ENCODE measurements around the gene TIMM10.
"Not testable (repeated sequence)": the region's sequence is repeated elsewhere in the genome, so short reads cannot be mapped to it uniquely, and the experiment has no call there.

Gene TIMM10

DNA sequence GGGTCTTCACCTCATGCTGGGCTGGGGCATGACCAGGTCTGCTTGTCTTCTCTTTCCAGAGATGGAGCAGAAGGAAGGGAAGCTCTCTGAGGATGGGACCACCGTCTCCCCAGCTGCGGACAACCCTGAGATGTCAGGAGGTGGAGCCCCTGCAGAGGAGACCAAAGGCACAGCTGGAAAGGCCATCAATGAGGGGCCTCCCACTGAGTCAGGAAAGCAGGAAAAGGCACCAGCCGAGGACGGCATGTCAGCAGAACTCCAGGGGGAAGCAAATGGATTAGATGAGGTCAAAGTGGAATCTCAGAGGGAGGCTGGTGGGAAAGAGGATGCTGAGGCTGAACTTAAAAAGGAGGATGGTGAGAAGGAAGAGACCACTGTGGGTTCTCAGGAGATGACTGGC, 12.0 kb upstream of the TIMM10 start:
- DNase-seq, result no peak

DNA sequence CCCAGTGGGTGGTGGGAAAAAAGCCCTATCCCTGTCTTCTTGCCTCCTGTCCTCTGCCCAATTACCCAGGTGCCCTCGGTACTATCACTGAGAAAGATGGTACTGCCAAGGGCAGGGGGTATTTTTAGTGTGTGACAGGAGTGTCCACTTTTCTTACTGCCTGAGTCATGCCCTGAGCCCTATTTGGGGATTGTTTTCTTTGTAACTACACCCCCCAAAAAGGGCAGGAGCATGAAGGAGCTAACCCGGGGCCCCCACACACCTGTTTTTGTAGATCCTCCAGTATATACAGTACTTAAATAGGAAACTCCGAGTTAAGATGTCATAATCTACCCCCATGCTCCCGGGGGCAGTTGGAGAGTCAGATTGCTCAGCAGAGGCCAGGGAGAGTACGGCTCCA, 10.6 kb upstream of the TIMM10 start:
- no peak for DNase-seq

DNA sequence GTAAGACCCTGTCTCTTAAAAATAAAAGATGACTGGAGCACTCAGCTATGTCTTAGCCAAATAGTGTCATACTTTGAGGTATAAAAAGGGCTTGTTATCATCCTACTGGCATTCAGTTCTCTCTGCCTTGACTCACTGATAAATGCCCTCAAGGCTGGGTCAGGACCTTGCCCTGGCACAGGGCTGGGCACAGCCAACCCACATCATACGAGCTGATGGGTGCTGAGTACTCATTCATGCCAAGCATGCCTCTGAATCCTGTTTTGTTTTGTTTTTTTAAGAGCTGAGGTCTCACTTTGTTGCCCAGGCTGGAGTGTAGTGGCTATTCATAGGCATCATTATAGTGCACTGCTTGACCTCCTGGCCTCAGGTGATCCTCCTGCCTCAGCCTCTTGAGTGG, 8.8 kb upstream of the TIMM10 start:
- no peak for DNase-seq

DNA sequence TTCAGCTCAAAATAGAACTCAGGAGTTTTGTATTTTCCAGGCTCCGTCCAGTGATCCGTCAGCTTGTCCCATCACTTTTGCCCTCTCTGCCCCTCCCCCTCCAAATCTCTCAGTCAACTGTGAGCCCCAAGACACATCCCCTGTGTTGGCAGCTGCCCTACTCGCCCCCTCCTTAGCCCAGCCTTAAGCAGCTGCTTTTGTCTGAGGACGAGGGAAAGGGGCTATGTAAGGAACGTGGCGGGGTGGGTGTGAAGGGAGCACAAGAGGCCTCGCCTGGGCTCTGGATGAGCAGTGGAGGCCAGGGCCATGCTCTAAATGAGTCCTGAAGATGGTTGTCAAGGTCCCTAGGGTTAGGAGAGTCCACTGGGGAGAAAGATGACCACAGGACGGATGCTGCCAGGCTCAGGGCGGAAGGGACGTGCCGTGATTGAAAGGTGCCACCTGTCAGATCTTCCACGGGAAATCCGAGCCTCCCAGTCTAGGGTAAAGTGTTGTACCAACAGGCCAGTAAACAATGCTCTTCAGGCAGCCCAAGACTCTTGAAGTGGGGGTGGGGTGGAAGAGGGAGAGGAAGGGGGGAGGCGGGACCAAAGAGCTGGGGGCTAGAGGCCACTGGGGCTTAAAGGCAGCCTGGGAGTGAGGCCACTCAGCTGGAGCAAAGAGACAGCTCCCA, 6.5 kb upstream of the TIMM10 start, which contains the start of gene SMTNL1:
Gene SMTNL1 (plus strand): TSS at position 649 of the 673 bp plus-strand sequence. CDS start 5,048 bp downstream, outside the sequence.
- no peak for DNase-seq

DNA sequence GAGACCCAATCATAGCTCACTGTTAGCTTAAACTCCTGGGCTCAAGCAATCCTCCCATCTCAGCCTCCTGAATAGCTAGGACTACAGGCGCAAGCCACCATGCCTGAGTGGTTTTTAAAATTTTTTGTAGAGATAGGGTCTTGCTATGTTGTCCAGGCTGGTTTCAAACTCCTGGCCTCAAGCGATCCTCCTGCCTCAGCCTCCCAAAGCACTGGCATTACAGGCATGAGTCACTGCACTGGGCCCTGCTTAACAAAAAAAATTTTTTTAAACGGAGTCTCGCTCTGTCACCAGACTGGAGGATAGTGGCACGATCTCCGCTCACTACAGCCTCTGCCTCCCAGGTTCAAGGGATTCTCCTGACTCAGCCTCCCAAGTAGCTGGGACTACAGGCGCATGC, 3.9 kb upstream of the TIMM10 start:
- not testable (repeated sequence) for DNase-seq

DNA sequence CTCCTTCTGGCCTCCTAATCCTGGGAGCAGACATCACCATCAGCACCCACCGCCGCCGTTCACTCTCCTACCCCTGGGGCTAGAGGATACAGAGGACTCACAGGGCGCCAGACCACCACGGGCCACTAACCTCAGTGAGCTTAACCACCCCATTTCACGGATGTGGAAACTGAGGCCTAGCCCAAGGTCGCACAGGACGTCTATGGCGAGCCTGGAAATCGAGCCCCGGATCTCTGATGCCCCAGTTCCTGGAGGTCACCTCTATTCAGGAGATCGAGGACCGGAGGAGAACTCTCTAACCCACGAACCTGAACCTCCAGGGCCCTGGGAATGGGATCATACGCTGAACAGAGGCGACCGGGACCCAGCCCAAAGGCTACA, 349 bp downstream of the TIMM10 start:
- peak in 2 of 56 donors; percentile 43 to 44 for DNase-seq

DNA sequence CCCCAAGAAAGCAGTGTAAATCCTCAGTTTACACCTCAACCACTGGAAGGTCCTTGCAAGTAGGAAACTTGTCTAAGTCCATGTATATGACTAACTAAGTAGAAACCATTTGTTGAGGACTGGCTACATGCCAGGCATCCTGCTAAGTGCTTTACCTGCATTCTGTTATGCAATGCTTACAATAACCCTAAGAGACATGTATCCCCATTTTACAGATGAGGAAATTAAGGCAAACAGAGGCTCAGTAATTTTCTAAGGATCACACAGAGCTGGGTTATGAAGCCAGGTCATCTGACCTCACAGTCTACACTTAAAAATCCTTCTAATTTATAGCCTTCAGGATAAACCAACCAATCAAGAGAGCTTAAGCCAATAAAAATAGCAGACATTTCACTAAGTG, 1.5 kb downstream of the TIMM10 start:
- DNase-seq, result no peak

DNA sequence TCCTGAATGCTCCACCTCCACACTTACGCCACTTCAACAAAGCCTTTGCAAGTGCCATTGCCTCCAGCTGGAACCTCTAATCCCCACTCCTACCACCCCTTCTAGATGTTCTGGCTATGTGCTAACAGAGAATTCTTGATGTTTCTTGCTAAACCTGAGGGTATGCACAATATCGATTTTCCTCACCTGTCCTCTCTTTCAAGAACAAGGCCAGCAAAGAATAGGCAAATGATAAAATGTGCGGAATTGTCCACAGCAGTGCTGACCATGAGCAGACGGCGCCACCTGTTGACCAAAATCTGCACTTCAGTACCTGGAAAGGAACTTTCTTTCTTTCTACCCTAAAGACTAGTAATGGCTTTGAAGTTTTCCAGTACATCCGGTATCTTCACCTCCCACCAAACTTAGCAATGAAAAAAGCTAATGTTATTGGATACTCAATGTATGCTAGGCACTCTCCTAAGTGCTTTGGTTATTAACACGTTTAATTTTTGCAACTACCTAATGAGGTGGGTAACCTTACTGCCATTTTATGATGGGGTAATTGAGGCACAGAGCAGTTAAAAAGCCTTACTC, 3.4 kb downstream of the TIMM10 start:
- DNase-seq, result peak in 43 of 56 donors; percentile 3 to 79 (median 31)

DNA sequence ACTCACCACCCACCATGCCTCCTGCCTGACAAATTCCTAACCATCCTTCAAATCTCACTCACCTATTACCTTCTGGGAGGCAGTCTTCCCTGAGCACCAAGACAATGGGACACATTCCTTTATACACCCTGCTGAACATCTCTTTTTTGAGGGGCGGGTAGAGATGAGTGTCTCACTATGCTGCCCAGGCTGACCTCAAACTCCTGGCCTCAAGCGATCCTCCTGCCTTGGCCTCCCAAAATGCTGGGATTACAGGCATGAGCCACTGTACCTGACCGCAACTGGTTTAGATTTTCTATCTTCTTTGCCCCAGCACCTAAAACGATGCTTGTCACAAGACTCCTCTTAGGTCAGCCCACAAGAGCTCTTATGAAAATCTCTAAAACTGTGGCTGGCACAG, 7.1 kb downstream of the TIMM10 start:
- no peak for DNase-seq

DNA sequence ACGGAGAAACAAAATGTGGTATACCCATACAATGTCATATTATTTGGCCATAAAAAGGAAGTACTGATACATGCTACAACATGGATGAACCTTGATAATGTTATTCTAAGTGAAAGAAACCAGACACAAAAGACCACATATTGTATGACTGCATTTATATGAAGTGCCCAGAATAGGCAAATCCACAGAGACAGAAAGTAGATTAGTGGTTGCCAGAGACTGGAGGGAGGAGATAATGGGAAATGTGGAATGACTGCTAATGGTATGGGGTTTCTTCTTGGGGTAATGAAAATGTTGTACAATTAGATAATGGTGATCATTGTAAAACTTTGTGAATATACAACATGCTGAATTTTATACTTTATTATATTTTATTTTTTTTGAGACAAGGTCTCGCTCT, 9.4 kb downstream of the TIMM10 start:
- DNase-seq, result no peak

DNA sequence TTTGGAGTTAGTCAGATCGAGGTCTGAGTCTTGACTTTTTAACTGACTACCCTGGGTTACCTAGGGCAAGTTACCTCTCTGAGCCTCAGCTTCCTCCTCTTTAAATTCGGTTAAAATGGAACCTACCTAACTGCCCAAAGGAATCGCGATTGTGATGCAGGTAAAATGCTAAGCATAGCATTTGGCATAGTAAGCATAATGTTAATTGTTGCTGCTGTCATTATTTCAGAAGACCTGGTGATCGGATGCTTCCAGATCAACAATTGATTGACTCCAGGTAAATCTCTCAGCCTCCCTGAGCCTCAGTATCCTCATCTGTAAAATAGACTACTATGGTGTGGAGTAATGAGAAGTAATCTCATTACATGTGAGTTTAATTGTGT, 14.5 kb downstream of the TIMM10 start:
- DNase-seq, result no peak

DNA sequence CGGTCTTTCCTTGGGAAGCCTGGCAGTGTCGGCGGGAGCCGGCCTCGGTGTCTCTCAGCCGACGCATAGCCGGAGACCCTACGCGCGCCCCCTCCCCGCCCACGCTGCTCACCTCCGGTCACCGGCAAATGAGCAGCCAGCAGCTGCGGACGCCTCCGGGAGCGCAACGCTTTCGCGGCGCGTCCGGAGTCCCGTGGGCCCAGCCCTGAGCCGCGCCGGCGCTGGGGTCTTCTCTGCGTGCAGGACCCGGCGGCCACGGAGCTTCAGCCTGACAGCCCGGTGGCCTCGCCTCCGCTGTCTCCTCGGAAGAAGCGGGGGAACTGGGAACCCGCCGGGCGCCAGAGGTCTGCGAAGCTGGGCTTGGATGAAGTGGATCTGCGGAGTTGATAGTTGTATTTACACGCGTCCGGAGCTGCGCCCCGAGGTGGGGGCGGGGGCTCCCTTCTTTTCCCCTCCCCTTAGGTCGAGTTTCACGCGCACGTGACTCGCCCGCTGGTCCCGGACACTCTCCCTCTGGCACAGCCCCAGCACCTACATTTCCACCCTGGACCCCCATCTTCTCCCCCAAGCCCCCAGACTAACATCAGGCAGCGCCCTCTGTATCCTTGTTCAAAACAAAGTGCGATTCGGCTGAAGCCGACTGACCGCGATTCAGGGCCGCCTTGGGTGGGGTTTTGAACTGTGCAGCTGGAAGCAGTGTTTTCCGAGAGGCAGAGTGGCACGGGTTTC, 15.1 kb downstream of the TIMM10 start, which contains the start of gene SLC43A1:
Gene SLC43A1 (minus strand): TSS at position 371 of the 729 bp plus-strand sequence. CDS start 1,591 bp downstream, outside the sequence.
- DNase-seq, result peak in 4 of 56 donors; percentile 5 to 29 (median 9)

DNA sequence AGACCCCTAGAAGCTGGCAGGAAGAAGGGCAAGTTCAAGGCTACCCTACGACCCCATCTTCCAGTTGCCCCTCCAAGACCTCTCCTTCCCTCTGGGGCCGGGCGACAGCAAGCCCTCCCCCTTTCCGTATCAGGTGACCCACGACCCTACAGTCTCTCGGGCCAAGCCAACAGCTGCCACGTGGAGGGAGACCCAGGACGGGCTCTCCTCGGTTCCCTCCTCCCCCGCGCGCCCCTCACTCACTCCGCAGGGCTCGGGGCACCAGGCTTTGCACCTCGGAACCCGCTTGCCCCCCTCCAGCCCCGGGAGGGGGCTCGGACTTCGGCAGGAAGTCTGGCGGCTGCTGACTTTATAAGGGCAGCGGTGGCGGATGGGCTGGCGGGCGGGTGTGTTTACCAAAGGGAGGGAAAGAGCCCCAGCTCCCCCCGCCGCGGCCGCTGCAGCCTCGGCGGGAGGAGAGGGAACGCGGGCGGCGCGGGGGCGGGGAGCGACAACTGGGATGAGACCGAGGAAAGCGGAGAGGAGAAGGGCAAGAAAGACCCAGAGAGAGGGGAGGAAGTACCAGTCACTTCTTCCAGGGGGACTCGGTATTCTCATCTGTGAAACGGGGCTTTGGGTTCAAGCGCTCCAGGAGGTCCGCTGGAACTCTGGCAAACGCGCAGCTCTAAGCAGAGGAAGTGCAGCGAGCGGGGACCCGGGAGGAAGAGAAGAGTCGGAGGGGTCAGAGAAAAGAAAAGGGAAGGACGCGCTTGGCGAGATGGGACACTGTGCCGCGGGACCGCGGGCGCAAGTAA, 15.8 kb downstream of the TIMM10 start:
- DNase-seq, result peak in 9 of 56 donors; percentile 4 to 41 (median 28)

DNA sequence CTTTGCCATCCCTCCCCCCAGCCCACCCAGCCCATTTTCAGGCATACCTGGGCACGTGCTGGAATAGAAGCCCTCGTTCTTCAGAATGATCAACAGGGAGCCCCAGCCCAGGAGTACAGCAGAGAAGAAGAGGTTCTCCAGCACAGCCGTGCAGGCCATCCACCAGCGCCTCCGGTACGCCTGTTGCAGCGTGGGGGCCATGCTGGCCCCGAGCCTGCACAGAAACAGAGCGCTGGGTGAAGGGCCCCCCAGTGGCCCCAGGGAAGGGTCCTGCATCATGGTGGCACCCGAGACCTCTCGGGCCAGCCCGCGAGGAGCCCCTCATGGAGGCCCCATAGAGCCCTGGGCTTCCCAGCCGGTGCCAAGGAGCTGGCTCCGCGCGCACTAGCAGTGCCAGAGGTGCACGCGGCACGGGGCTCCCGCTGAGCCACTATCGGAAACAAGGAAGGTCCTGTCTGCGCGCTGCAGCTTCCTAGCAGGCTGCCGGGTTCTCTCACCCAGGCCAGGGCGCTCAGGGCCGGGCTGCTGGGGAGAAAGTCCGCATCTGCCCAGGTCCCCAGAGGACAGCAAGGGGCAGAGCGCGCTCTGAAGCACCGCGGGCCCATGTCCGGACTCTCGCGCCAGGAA, 16.5 kb downstream of the TIMM10 start:
- peak in 11 of 56 donors; percentile 5 to 50 (median 20) for DNase-seq

DNA sequence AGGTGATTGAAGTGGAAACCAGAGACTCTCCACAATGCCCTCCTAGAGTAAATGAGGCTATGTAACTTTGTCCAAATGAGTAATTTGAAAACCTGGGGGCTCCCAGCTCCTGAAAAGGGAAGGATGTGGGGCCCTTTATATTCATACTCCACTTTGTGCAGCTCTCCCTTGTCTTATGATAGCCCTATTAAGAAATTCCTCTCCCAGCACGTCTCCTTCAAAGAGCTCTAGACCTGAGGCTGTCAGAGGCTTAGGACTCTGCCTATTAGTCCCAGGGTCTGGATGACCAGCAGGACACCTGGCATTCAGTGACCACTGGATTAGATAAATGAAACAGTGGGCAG, 17.1 kb downstream of the TIMM10 start:
- no peak for DNase-seq

DNA sequence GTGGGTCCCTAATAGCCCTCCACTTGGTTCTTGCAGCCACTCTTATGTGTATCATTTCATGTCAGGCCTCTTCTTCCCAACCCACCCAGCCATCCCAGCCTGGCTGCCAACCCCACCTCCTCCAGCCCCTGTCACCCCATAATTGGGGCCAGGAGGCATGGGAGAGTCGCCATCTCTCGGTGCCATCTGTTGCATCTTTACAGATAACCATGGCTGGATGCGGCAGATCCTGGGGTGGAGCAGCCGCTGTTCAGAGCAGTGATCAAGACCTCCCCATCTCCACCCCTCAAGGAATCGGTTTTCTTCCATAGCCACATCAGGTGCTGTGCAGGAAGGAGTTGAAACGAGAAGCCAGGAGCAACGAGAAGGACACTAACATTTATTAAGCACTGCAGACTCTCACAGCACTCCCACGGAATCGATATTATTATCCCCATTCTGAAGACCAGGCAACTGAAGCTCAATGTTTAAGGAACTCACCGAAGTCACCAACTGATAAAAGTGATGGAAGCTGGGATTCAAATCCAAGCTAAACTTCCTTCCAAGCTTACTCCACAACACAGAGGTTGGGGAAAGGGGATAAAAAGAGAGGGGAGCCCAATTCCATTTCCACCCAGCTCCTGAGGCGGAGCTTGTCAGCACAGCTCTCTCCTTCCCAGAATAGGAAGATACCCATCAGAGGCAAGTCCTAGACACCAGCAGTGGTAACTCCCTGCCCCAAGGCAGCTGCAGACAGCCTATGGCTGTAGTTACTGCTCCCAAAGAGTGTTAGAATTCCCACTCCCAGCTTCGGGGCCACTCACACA, 17.7 kb downstream of the TIMM10 start:
- no peak for DNase-seq

DNA sequence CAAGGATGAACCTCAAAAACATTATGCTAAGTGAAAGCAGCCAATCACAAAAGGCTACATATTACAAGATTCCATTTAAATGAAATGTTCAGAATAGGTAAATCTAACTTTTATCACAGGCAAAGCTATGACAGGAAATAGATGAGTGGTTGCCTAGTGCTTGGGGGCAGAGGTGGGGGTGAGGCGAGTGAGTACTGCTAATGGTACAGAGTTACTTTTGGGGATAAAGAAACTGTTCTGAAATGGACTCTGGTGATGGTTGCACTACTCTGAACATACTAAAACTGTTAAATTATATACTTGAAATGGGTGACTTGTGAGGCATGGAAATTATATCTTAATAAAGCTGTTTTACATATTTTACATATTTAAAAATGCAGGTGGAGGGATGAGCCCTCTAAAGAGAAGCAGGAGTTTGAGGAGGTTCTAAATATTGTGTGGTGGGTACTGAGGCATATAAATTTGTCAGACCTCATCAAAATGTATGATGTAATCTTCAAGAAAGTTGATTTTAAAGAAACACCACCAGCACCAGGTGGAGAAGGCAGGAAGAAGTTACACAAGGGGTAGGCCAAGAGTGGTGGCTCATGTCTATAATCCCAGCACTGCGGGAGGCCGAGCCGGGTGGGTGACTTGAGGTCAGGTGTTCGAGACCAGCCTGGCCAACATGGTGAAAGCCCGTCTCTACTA, 18.7 kb downstream of the TIMM10 start:
- DNase-seq, result no peak

DNA sequence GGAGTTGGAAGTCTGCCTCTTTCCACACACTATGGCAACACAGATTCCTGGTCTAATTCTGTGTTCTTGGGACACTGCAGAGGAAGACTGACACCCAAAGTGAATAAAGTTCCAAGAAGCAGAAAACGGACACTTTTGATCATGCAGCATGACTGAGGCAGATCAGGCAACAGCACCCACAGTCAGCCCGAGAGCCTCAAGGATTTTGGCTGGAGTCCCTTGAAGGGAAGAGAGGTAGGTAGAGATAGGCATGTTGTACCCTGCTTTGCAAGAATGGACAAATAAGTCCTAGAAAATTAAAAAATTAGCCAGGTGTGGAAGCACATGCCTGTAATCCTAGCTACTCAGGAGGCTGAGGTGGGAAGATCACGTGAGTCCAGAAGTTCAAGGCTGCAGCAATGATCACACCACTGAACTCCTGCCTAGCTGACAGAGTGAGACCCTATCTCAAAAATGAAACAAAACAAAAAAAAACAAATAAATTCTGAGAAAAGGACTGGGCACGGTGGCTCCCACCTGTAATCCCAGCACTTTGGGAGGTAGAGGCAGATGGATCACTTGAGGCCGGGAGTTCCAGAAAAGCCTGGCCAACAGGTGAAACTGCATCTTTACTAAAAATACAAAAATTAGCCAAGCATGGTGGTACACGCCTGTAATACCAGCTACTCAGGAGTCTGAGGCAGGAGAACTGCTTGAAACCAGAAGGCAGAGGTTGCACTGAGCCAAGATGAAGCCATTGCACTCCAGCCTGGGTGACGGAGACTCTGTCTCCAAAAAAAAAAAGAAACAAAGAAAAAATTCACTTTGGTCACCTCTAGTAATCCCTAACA, 22.0 kb downstream of the TIMM10 start:
- DNase-seq, result no peak

DNA sequence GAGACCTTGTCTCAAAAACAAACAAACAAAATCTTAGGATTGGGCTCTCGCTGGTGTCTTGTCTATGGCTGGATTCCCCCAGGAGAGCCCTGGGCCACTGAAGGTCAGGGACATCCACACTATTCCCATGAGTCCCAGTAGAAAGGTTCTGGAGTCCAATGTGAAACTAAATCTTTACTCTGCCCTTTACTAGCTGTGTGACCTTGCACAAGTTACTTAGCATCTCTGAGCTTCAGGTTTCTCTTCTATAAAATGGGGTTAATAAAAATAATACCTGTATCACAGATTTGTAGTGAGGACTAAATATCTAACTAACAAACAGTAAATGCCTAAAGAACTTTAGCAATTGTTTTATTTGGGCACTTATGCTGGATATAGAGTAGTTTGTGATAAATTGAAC, 24.0 kb downstream of the TIMM10 start:
- no peak for DNase-seq

Measured in nucleus accumbens (tissue), 56 donors.